HG03565 (cell line): Measurements from ENCODE around the gene CDK13.
A peak's percentile ranks its signal among the peaks of the same experiment; 100 is the strongest.
"Not testable (repeated sequence)": the region's sequence is repeated elsewhere in the genome, so short reads cannot be mapped to it uniquely, and the experiment has no call there.

Source experiments
- ATAC-seq: cut with Tn5 transposase; IDR thresholded peaks from one replicate; pipeline ENCODE4 v1.9.1; 2021; ENCODE audit warnings: mild to moderate bottlenecking, moderate library complexity; ENCODE audit not compliant: unreplicated experiment

Gene CDK13

GRCh38 chr7:39949971-39950472 is at the start of gene CDK13:
Gene CDK13 (plus strand): TSS chr7:39950256. CDS start chr7:39950642, 386 bp downstream.
- ATAC-seq = peak; percentile 28

GRCh38 chr7:39904077-39904486 is 46.0 kb upstream of the CDK13 start:
- ATAC-seq = no peak

- no peak for ATAC-seq
These were observed 41.9 kb upstream of the CDK13 start for GRCh38 chr7:39908141-39908540.

- ATAC-seq = no peak
These were observed 41.1 kb upstream of the CDK13 start for GRCh38 chr7:39908973-39909372.

- ATAC-seq = no peak
These were observed 40.5 kb upstream of the CDK13 start for GRCh38 chr7:39909526-39909925.

- no peak for ATAC-seq
These were observed 39.8 kb upstream of the CDK13 start for GRCh38 chr7:39910108-39910869.

GRCh38 chr7:39911167-39911566 is 38.9 kb upstream of the CDK13 start:
- ATAC-seq = no peak

GRCh38 chr7:39915847-39916246 is 34.2 kb upstream of the CDK13 start:
- not testable (repeated sequence) for ATAC-seq

GRCh38 chr7:39919646-39920045 is 30.4 kb upstream of the CDK13 start:
- no peak for ATAC-seq

GRCh38 chr7:39921506-39922175 is 28.4 kb upstream of the CDK13 start:
- no peak for ATAC-seq

GRCh38 chr7:39922580-39922979 is 27.5 kb upstream of the CDK13 start:
- no peak for ATAC-seq

- ATAC-seq = no peak
These were observed 27.0 kb upstream of the CDK13 start for GRCh38 chr7:39923091-39923490.

GRCh38 chr7:39924122-39924521 is 25.9 kb upstream of the CDK13 start:
- no peak for ATAC-seq

GRCh38 chr7:39926111-39926510 is 23.9 kb upstream of the CDK13 start:
- no peak for ATAC-seq

- no peak for ATAC-seq
These were observed 23.0 kb upstream of the CDK13 start for GRCh38 chr7:39927018-39927417.

GRCh38 chr7:39934132-39934531 is 15.9 kb upstream of the CDK13 start:
- no peak for ATAC-seq

GRCh38 chr7:39936761-39937160 is 13.3 kb upstream of the CDK13 start:
- no peak for ATAC-seq

GRCh38 chr7:39937366-39938153 is 12.5 kb upstream of the CDK13 start:
- no peak for ATAC-seq

GRCh38 chr7:39942883-39943282 is 7.2 kb upstream of the CDK13 start:
- no peak for ATAC-seq

GRCh38 chr7:39946693-39947092 is 3.4 kb upstream of the CDK13 start:
- ATAC-seq = no peak

GRCh38 chr7:39948375-39948955 is 1.6 kb upstream of the CDK13 start:
- no peak for ATAC-seq
